WTC11 (cell line): ENCODE measurements around the gene USP8. TPM values are rescaled to one million over a fixed set of nuclear protein-coding genes. Genes with fewer than 3 reads are reported as not detected.

ENCODE experiments used
- ATAC-seq: fragments of 200-7000 bp; cut with Tn5 transposase; 2 replicates; pipeline ENCODE4 v1.10.0; 2021; ENCODE audit warnings: mild to moderate bottlenecking, moderate library complexity
- CTCF ChIA-PET: fragments of 300-600 bp; sonication (Branson Sonifier 250); formaldehyde crosslinking; loops from one replicate; lab custom pipeline; 2021; ENCODE audit warnings: antibody characterized with exemption; lab: Charles Lee
- POLR2A ChIA-PET: fragments of 350-600 bp; sonication (Branson Sonifier 250); formaldehyde crosslinking; loops from one replicate; lab custom pipeline; 2021; ENCODE audit warnings: antibody characterized with exemption; lab: Charles Lee
- DNase-seq: peaks from one replicate; pipeline ENCODE4 v3.0.0; 2021; ENCODE audit warnings: low spot score
- H3K27ac Mint-ChIP-seq: 2 replicates; pipeline ENCODE4 v1.8.0; 2021; ENCODE audit warnings: mixed read lengths
- H3K27me3 Mint-ChIP-seq: 2 replicates; pipeline ENCODE4 v1.8.0; 2021; ENCODE audit warnings: low read depth, mild to moderate bottlenecking, moderate library complexity, mixed read lengths
- H3K36me3 Mint-ChIP-seq: 2 replicates; pipeline ENCODE4 v1.8.0; 2021; ENCODE audit warnings: mixed read lengths
- H3K4me1 Mint-ChIP-seq: 2 replicates; pipeline ENCODE4 v1.8.0; 2022; ENCODE audit warnings: mixed read lengths
- H3K4me3 Mint-ChIP-seq: 2 replicates; pipeline ENCODE4 v1.8.0; 2021; ENCODE audit warnings: mild to moderate bottlenecking, moderate library complexity, mixed read lengths
- H3K9me3 Mint-ChIP-seq: 2 replicates; pipeline ENCODE4 v1.8.0; 2021; ENCODE audit warnings: mixed read lengths
- CREM ChIP-seq: sonication (generic); formaldehyde crosslinking; IDR thresholded peaks from 2 replicates; pipeline ENCODE4 v1.8.1; 2022; ENCODE audit warnings: mild to moderate bottlenecking, missing genetic modification reagents, moderate library complexity
- E2F5 ChIP-seq: sonication (generic); formaldehyde crosslinking; IDR thresholded peaks from 2 replicates; pipeline ENCODE4 v1.8.1; 2022; ENCODE audit warnings: mild to moderate bottlenecking, moderate library complexity, missing genetic modification reagents
- FOXP1 ChIP-seq: sonication (generic); formaldehyde crosslinking; IDR thresholded peaks from 2 replicates; pipeline ENCODE4 v1.8.0; 2022; ENCODE audit warnings: missing genetic modification reagents, mild to moderate bottlenecking, moderate library complexity, borderline replicate concordance
- FOXP4 ChIP-seq: sonication (generic); formaldehyde crosslinking; IDR thresholded peaks from 2 replicates; pipeline ENCODE4 v1.8.0; 2022; ENCODE audit warnings: mild to moderate bottlenecking, missing genetic modification reagents
- GABPB1 ChIP-seq: sonication (generic); formaldehyde crosslinking; IDR thresholded peaks from 2 replicates; pipeline ENCODE4 v1.8.1; 2023; ENCODE audit warnings: mild to moderate bottlenecking, missing genetic modification reagents
- GRHL2 ChIP-seq: fragments of 250-450 bp; sonication (Bioruptor Pico); IDR thresholded peaks from 2 replicates; pipeline ENCODE4 v1.8.0; 2022; ENCODE audit warnings: mild to moderate bottlenecking, moderate library complexity; ENCODE audit not compliant: insufficient replicate concordance, severe bottlenecking
- HMGA2 ChIP-seq: fragments of 250-450 bp; sonication (Bioruptor Pico); IDR thresholded peaks from 2 replicates; pipeline ENCODE4 v1.4.0; 2021; ENCODE audit warnings: mild to moderate bottlenecking, moderate library complexity
- JUN ChIP-seq: sonication (generic); formaldehyde crosslinking; IDR thresholded peaks from 2 replicates; pipeline ENCODE4 v1.8.0; 2023; ENCODE audit warnings: mild to moderate bottlenecking, missing genetic modification reagents
- KAT7 ChIP-seq: sonication (generic); formaldehyde crosslinking; IDR thresholded peaks from 2 replicates; pipeline ENCODE4 v1.8.1; 2023; ENCODE audit warnings: missing genetic modification reagents, mild to moderate bottlenecking, borderline replicate concordance
- MYBL2 ChIP-seq: sonication (generic); formaldehyde crosslinking; IDR thresholded peaks from 2 replicates; pipeline ENCODE4 v1.8.1; 2023; ENCODE audit warnings: mild to moderate bottlenecking, moderate library complexity, missing genetic modification reagents
- PRDM15 ChIP-seq: sonication (generic); formaldehyde crosslinking; IDR thresholded peaks from 2 replicates; pipeline ENCODE4 v1.8.0; 2022; ENCODE audit warnings: missing genetic modification reagents
- PREB ChIP-seq: sonication (generic); formaldehyde crosslinking; IDR thresholded peaks from 2 replicates; pipeline ENCODE4 v1.8.1; 2022; ENCODE audit warnings: mild to moderate bottlenecking, missing genetic modification reagents, moderate library complexity, borderline replicate concordance
- PRRX2 ChIP-seq: fragments of 250-450 bp; sonication (Bioruptor Pico); IDR thresholded peaks from 2 replicates; pipeline ENCODE4 v1.8.0; 2021; ENCODE audit warnings: mild to moderate bottlenecking
- ZBTB21 ChIP-seq: sonication (generic); formaldehyde crosslinking; IDR thresholded peaks from 2 replicates; pipeline ENCODE4 v1.8.1; 2023; ENCODE audit warnings: mild to moderate bottlenecking, missing genetic modification reagents, borderline replicate concordance
- ZNF121 ChIP-seq: sonication (generic); formaldehyde crosslinking; IDR thresholded peaks from 2 replicates; pipeline ENCODE4 v1.8.0; 2023; ENCODE audit warnings: missing genetic modification reagents
- ZNF317 ChIP-seq: sonication (generic); formaldehyde crosslinking; IDR thresholded peaks from 2 replicates; pipeline ENCODE4 v1.8.1; 2023; ENCODE audit warnings: low read depth, mild to moderate bottlenecking, moderate library complexity, missing genetic modification reagents, borderline replicate concordance
- ZNF416 ChIP-seq: fragments of 250-450 bp; sonication (Bioruptor Pico); IDR thresholded peaks from 2 replicates; pipeline ENCODE4 v1.9.0; 2021; ENCODE audit warnings: mild to moderate bottlenecking, inconsistent platforms
- ZNF423 ChIP-seq: fragments of 250-450 bp; sonication (Bioruptor Pico); IDR thresholded peaks from 2 replicates; pipeline ENCODE4 v2.1.2; 2022; ENCODE audit warnings: mild to moderate bottlenecking, moderate library complexity
- ZNF512 ChIP-seq: sonication (generic); formaldehyde crosslinking; IDR thresholded peaks from 2 replicates; pipeline ENCODE4 v1.8.1; 2022; ENCODE audit warnings: missing genetic modification reagents, borderline replicate concordance
- ZNF532 ChIP-seq: fragments of 250-450 bp; sonication (Bioruptor Pico); IDR thresholded peaks from 2 replicates; pipeline ENCODE4 v1.9.0; 2021; ENCODE audit warnings: mild to moderate bottlenecking, borderline replicate concordance
- total RNA-seq: library from RNA; stranded (reverse); gene quantifications from 3 replicates; pipeline ENCODE4 v1.2.3, GENCODE V29; 2021

USP8 gene
- total RNA-seq, 1 experiment from 2014 or later: 63.7 TPM

- TF ChIP-seq ZNF512 (no peak), MYBL2 (CRISPR knock-in tag) (no peak), PREB (CRISPR knock-in tag) (no peak), ZNF121 (CRISPR knock-in tag) (no peak), ZBTB21 (CRISPR knock-in tag) (no peak), PRRX2 (CRISPR knock-in tag) (no peak), KAT7 (no peak)
Observed at GRCh38 chr15:50513001-50513400, 88.8 kb downstream of the USP8 start (continued).

GRCh38 chr15:50519740-50520425, 95.7 kb downstream of the USP8 start:
- Mint-ChIP-seq H3K9me3 (peaks cover 14% of the 10 kb centered on the region), H3K27ac (no peak overlapping the region), H3K4me3 (no peak overlapping the region), H3K36me3 (no peaks in the 10 kb centered on the region), H3K27me3 (no peaks in the 10 kb centered on the region), H3K4me1 (no peaks in the 10 kb centered on the region)
- CTCF ChIA-PET: no interaction called here
- ATAC-seq (no peak), DNase-seq (no peak)
- TF ChIP-seq HMGA2 (CRISPR knock-in tag) (no peak), GABPB1 (CRISPR knock-in tag) (no peak), FOXP4 (CRISPR knock-in tag) (no peak), FOXP1 (CRISPR knock-in tag) (no peak), ZNF416 (CRISPR knock-in tag) (no peak), ZNF423 (CRISPR knock-in tag) (no peak), E2F5 (no peak), JUN (no peak), ZNF532 (no peak), ZNF317 (CRISPR knock-in tag) (no peak), CREM (no peak), GRHL2 (no peak), PRDM15 (CRISPR knock-in tag) (no peak)
- POLR2A ChIA-PET: interaction anchor here (0.7 kb wide), 1 partner anchor 8 kb away, joined by 3 read pairs; no protein-coding TSS in a partner anchor
